Type B pancreatic cell (in vitro differentiated cells): ENCODE results near the gene TRAF1. TPM values are rescaled to one million over a fixed set of nuclear protein-coding genes. Genes with fewer than 3 reads are reported as not detected.

ENCODE experiments used
- DNase-seq: peaks from one replicate; pipeline ENCODE4 v3.0.0; 2021; ENCODE audit warnings: mixed read lengths; ENCODE audit not compliant: unreplicated experiment; ENCODE audit errors: extremely low spot score
- H3K27ac Mint-ChIP-seq: 2 replicates; pipeline ENCODE4 v1.8.0; 2021; ENCODE audit warnings: mild to moderate bottlenecking, mixed read lengths
- H3K27me3 Mint-ChIP-seq: 2 replicates; pipeline ENCODE4 v1.8.0; 2021; ENCODE audit warnings: mixed read lengths
- H3K36me3 Mint-ChIP-seq: 2 replicates; pipeline ENCODE4 v1.8.0; 2021; ENCODE audit warnings: mixed read lengths
- H3K4me1 Mint-ChIP-seq: one replicate; pipeline ENCODE4 v1.8.0; 2021; ENCODE audit warnings: mixed read lengths; ENCODE audit not compliant: unreplicated experiment
- H3K4me3 Mint-ChIP-seq: 2 replicates; pipeline ENCODE4 v1.8.0; 2021; ENCODE audit warnings: mild to moderate bottlenecking, mixed read lengths
- H3K9me3 Mint-ChIP-seq: 2 replicates; pipeline ENCODE4 v1.8.0; 2021; ENCODE audit warnings: mixed read lengths
- CTCF ChIP-seq: fragments of 200-600 bp; sonication (generic); conservative IDR thresholded peaks from 2 replicates; pipeline ENCODE4 v1.5.0; 2021; ENCODE audit warnings: antibody characterized with exemption, mild to moderate bottlenecking
- total RNA-seq: library from RNA; stranded (reverse); gene quantifications from 2 replicates; pipeline ENCODE4 v1.2.1, GENCODE V29; 2021; ENCODE audit warnings: low replicate concordance

The TRAF1 gene
- total RNA-seq, 1 donor from 2014 or later: 3.1 TPM

- peaks cover 6% of the 10 kb centered on the region for H3K27me3 Mint-ChIP-seq
Observed at GRCh38 chr9:120925535-120926396, 830 bp downstream of the TRAF1 start.

GRCh38 chr9:120924698-120925534 lies 1.7 kb downstream of the TRAF1 start:
- no peak for DNase-seq
- no peak overlapping the region for H3K4me3 Mint-ChIP-seq
- no peaks in the 10 kb centered on the region for H3K9me3 Mint-ChIP-seq
- peaks cover 24% of the 10 kb centered on the region for H3K4me1 Mint-ChIP-seq
- no peak overlapping the region for H3K27ac Mint-ChIP-seq
- no peak for TF ChIP-seq CTCF
- peaks cover 6% of the 10 kb centered on the region for H3K27me3 Mint-ChIP-seq
- no peaks in the 10 kb centered on the region for H3K36me3 Mint-ChIP-seq

More at GRCh38 chr9:120925535-120926396, 830 bp downstream of the TRAF1 start:
- Mint-ChIP-seq H3K4me1 (peaks cover 18% of the 10 kb centered on the region), H3K9me3 (no peaks in the 10 kb centered on the region), H3K36me3 (no peaks in the 10 kb centered on the region), H3K4me3 (peak overlapping the region; percentile 28), H3K27ac (no peak overlapping the region)
- no peak for DNase-seq
- no peak for TF ChIP-seq CTCF

DNA sequence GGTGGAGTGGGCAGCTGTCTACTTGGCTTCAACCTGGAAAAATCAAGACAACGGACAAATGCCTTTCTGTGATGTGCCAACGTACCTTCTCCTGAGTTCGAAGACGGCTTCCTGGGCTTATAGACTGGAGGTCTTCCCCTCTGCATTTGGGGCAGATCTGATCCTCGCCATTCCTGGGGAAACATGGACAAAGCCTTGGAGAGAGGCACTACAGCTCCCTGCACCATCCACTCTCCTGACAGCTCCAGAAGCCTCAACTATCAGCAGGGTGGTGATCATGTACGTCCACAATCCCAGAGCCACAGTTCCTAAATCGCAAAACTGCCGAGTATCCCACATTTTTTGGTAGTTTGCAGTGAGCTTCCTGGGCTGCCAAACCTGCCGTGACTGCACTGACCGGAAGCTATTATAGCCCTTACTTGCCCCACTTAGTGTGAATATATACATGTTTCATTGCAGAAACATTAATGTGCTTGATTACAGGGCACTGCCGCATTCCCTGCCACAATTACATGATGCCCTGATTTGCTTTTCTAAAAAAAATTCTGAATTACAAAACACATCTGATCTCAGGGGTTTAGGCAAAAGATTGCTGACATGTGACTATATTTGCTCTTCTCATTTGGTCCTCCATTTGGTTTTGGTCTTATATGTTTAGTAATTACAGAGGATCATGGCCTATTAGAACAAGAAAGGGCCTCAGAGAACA lies 2.8 kb downstream of the TRAF1 start:
- no peaks in the 10 kb centered on the region for H3K36me3 Mint-ChIP-seq
- H3K27me3 Mint-ChIP-seq: peaks cover 6% of the 10 kb centered on the region
- no peak overlapping the region for H3K4me3 Mint-ChIP-seq
- no peaks in the 10 kb centered on the region for H3K9me3 Mint-ChIP-seq
- TF ChIP-seq CTCF: no peak
- peaks cover 26% of the 10 kb centered on the region for H3K4me1 Mint-ChIP-seq
- no peak for DNase-seq
- H3K27ac Mint-ChIP-seq: no peak overlapping the region

DNA sequence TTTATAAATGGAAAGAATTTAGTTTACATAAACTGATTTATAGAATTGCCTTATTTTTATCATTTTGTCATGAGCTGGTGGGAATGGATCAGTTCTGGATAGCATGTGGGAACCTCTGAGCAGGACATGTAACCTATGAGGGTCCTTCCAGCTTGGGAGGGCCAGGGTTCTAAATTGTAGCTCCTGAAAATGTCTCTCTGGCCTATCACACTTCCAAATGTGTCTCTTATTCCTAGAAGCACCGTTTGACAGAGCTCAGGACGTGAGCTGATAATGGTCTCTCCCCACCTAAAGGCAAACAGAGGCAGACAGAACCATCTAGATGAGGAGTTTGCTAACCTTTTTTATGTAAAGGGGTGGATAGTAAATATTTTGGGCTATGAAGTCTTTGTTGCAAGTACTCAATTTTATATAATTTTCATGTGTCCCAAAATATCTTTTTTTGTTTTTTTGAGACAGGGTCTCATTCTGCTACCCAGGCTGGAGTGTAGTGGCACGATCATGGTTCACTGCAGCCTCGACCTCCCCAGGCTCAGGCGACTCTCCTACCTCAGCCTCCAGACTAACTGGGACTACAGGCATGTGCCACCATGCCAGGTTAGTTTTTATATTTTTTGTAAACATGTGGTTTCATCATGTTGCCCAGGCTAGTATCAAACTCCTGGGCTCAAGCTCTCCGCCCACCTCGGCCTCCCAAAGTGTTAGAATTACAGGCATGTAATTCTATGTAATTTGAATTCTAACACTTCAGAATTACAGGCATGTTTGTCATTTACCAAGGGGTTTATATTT lies 4.0 kb downstream of the TRAF1 start:
- no peak for DNase-seq
- TF ChIP-seq CTCF: no peak
- no peak overlapping the region for H3K27ac Mint-ChIP-seq
- no peak overlapping the region for H3K4me3 Mint-ChIP-seq
- H3K27me3 Mint-ChIP-seq: no peaks in the 10 kb centered on the region
- peaks cover 25% of the 10 kb centered on the region for H3K4me1 Mint-ChIP-seq
- no peaks in the 10 kb centered on the region for H3K9me3 Mint-ChIP-seq
- no peaks in the 10 kb centered on the region for H3K36me3 Mint-ChIP-seq
